ENCODE results near the gene CHCHD10. TPM values are rescaled to one million over a fixed set of nuclear protein-coding genes. Genes with fewer than 3 reads are reported as not detected.

The CHCHD10 gene
- total RNA-seq, 1 experiment from 2014 or later: 155 TPM

GRCh38 chr22:23762842-23763578, 4.8 kb downstream of the CHCHD10 start, which contains the start of gene C22orf15:
Gene C22orf15 (plus strand): TSS chr22:23762990. CDS start chr22:23763307, 317 bp downstream.
- CTCF ChIA-PET: interaction anchor here (0.7 kb wide), 1 partner anchor 35 kb away, joined by 5 read pairs; no protein-coding TSS in a partner anchor
- no peak within 1 kb of the TSS for H3K27ac Mint-ChIP-seq (ENCODE audit: unreplicated experiment)
- intact Hi-C loops (cut with micrococcal nuclease; ENCODE audit: unreplicated experiment): no loop called here

GRCh38 chr22:23760056-23760455, 7.7 kb downstream of the CHCHD10 start:
- no peak for TF ChIP-seq CTCF (IDR thresholded peaks at IDR 0.05; ENCODE audit: unreplicated experiment)
- no peak overlapping the region for H3K4me3 Mint-ChIP-seq (ENCODE audit: low read depth, unreplicated experiment)
- CTCF ChIA-PET: interaction anchor here (1.0 kb wide), 1 partner anchor 11 kb away, joined by 4 read pairs; no protein-coding TSS in a partner anchor
- H3K27me3 Mint-ChIP-seq (ENCODE audit: unreplicated experiment): no peaks in the 10 kb centered on the region
- intact Hi-C loops (cut with micrococcal nuclease; ENCODE audit: unreplicated experiment): no loop called here
- no peak for DNase-seq
- no peak overlapping the region for H3K27ac Mint-ChIP-seq (ENCODE audit: unreplicated experiment)
- BruUV-seq (replicated peaks): TSS peak; percentile 2
- H3K4me1 Mint-ChIP-seq (ENCODE audit: low read depth, unreplicated experiment): peaks cover 2% of the 10 kb centered on the region
- H3K9me3 Mint-ChIP-seq (ENCODE audit: low read depth, unreplicated experiment): no peaks in the 10 kb centered on the region
- H3K36me3 Mint-ChIP-seq (ENCODE audit: insufficient read depth, unreplicated experiment): peaks cover 11% of the 10 kb centered on the region

More at GRCh38 chr22:23762842-23763578, 4.8 kb downstream of the CHCHD10 start, which contains the start of gene C22orf15:
- DNase-seq: no peak
- peaks cover 11% of the 10 kb centered on the region for H3K4me1 Mint-ChIP-seq (ENCODE audit: low read depth, unreplicated experiment)
- no peak for TF ChIP-seq CTCF (IDR thresholded peaks at IDR 0.05; ENCODE audit: unreplicated experiment)
- H3K9me3 Mint-ChIP-seq (ENCODE audit: low read depth, unreplicated experiment): no peaks in the 10 kb centered on the region
- H3K4me3 Mint-ChIP-seq (ENCODE audit: low read depth, unreplicated experiment): no peak within 1 kb of the TSS
- no TSS peak for BruUV-seq (replicated peaks)
- peaks cover 24% of the 10 kb centered on the region for H3K36me3 Mint-ChIP-seq (ENCODE audit: insufficient read depth, unreplicated experiment)
- H3K27me3 Mint-ChIP-seq (ENCODE audit: unreplicated experiment): no peaks in the 10 kb centered on the region

GRCh38 chr22:23759566-23759965, 8.2 kb downstream of the CHCHD10 start:
- DNase-seq: no peak
- no peaks in the 10 kb centered on the region for H3K9me3 Mint-ChIP-seq (ENCODE audit: low read depth, unreplicated experiment)

GRCh38 chr22:23756891-23757290, 10.9 kb downstream of the CHCHD10 start:
- H3K36me3 Mint-ChIP-seq (ENCODE audit: insufficient read depth, unreplicated experiment): peaks cover 13% of the 10 kb centered on the region
- DNase-seq: no peak
- no peaks in the 10 kb centered on the region for H3K4me1 Mint-ChIP-seq (ENCODE audit: low read depth, unreplicated experiment)
- BruUV-seq (replicated peaks): no TSS peak
- intact Hi-C loops (cut with micrococcal nuclease; ENCODE audit: unreplicated experiment): no loop called here
- no peaks in the 10 kb centered on the region for H3K27me3 Mint-ChIP-seq (ENCODE audit: unreplicated experiment)
- no peak for TF ChIP-seq CTCF (IDR thresholded peaks at IDR 0.05; ENCODE audit: unreplicated experiment)
- no peak overlapping the region for H3K4me3 Mint-ChIP-seq (ENCODE audit: low read depth, unreplicated experiment)
- CTCF ChIA-PET: interaction anchor here (0.7 kb wide), 1 partner anchor 271 kb away, joined by 3 read pairs; no protein-coding TSS in a partner anchor
- H3K27ac Mint-ChIP-seq (ENCODE audit: unreplicated experiment): no peak overlapping the region
- no peaks in the 10 kb centered on the region for H3K9me3 Mint-ChIP-seq (ENCODE audit: low read depth, unreplicated experiment)

More at GRCh38 chr22:23759566-23759965, 8.2 kb downstream of the CHCHD10 start:
- no peak for TF ChIP-seq CTCF (IDR thresholded peaks at IDR 0.05; ENCODE audit: unreplicated experiment)
- CTCF ChIA-PET: no interaction called here
- no peak overlapping the region for H3K27ac Mint-ChIP-seq (ENCODE audit: unreplicated experiment)
- intact Hi-C loops (cut with micrococcal nuclease; ENCODE audit: unreplicated experiment): no loop called here
- no peak overlapping the region for H3K4me3 Mint-ChIP-seq (ENCODE audit: low read depth, unreplicated experiment)
- peaks cover 11% of the 10 kb centered on the region for H3K36me3 Mint-ChIP-seq (ENCODE audit: insufficient read depth, unreplicated experiment)
- BruUV-seq (replicated peaks): no TSS peak
- H3K27me3 Mint-ChIP-seq (ENCODE audit: unreplicated experiment): no peaks in the 10 kb centered on the region
- no peaks in the 10 kb centered on the region for H3K4me1 Mint-ChIP-seq (ENCODE audit: low read depth, unreplicated experiment)

Measured in Calu3 (cell line).